Measurements from ENCODE around the gene STXBP6.

Gene STXBP6

DNA sequence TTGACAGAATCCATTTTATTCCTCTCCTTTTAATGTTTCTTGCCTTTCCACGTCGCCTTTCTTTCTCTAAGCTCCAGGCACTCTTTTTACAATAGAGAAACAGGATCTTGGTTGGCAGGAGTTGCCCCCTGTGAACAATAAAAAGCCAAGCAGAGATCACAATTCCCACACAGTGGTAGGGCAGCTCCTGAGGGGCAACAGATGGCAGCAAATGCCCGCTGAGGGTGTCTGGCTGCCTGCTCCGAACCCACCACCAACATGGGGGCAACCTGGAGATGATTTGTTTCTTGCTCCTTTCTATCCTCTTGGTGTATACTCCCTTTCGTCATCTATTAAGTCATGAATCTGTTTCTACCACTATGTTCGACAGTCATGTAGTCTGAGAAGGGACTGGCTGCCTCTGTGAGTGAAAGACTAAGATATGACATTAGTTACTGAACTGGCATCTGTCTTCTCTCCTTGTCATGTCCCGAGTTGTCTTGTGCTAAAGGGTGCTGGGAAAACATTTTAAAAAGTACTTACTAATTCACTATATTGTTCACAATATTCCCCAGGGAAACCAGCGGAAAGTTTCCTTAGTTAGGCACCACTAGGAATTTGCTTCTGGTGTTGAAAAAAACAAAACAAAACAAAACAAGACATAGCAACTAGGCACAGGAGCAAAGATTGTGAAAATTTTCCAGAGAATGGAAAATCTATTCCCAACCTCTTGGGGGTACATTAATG lies 170.1 kb downstream of the STXBP6 start:
- H3K4me3 ChIP-seq (ENCODE audit: low read length): no peak overlapping the region
- no peaks in the 10 kb centered on the region for H3K4me1 ChIP-seq (ENCODE audit: control insufficient read depth, low read depth, low read length)
- no peaks in the 10 kb centered on the region for H3K27me3 ChIP-seq (ENCODE audit: insufficient read depth, low read length, poor library complexity)
- no peak overlapping the region for H3K56ac ChIP-seq (ENCODE audit: low read length)
- no peak overlapping the region for H2AK5ac ChIP-seq (ENCODE audit: low read length)
- H3K4ac ChIP-seq (ENCODE audit: low read depth, low read length): no peak overlapping the region
- H3K36me3 ChIP-seq (ENCODE audit: control insufficient read depth, insufficient read depth, low read length): no peaks in the 10 kb centered on the region
- no peak overlapping the region for H3K27ac ChIP-seq (ENCODE audit: low read depth, low read length)
- no peak overlapping the region for H3K18ac ChIP-seq (ENCODE audit: low read length)
- no peaks in the 10 kb centered on the region for H3K79me1 ChIP-seq (ENCODE audit: low read length)
- no peak overlapping the region for H3K9ac ChIP-seq (ENCODE audit: low read length)
- H4K8ac ChIP-seq (ENCODE audit: low read depth, low read length): no peak overlapping the region
- H2BK15ac ChIP-seq (replicated peaks; ENCODE audit: low read depth): no peak overlapping the region
- DNase-seq: no peak
- H3K79me2 ChIP-seq (ENCODE audit: control insufficient read depth, insufficient read depth, low read length): no peaks in the 10 kb centered on the region
- no peak overlapping the region for H2BK5ac ChIP-seq (ENCODE audit: low read length)
- H3K4me2 ChIP-seq (ENCODE audit: low read length): no peak overlapping the region
- no CpG with 5 or more reads among the region's 8 CpGs for WGBS (ENCODE audit: extremely low coverage, insufficient coverage, low lambda C conversion rate)
- H3K23ac ChIP-seq (ENCODE audit: low read length): no peak overlapping the region
- H2BK120ac ChIP-seq (ENCODE audit: low read depth, low read length): no peak overlapping the region
- H4K5ac ChIP-seq (ENCODE audit: low read length): no peak overlapping the region

GRCh38 chr14:24876996-24877395 lies 173.0 kb downstream of the STXBP6 start:
- no peaks in the 10 kb centered on the region for H3K79me1 ChIP-seq (ENCODE audit: low read length)

DNA sequence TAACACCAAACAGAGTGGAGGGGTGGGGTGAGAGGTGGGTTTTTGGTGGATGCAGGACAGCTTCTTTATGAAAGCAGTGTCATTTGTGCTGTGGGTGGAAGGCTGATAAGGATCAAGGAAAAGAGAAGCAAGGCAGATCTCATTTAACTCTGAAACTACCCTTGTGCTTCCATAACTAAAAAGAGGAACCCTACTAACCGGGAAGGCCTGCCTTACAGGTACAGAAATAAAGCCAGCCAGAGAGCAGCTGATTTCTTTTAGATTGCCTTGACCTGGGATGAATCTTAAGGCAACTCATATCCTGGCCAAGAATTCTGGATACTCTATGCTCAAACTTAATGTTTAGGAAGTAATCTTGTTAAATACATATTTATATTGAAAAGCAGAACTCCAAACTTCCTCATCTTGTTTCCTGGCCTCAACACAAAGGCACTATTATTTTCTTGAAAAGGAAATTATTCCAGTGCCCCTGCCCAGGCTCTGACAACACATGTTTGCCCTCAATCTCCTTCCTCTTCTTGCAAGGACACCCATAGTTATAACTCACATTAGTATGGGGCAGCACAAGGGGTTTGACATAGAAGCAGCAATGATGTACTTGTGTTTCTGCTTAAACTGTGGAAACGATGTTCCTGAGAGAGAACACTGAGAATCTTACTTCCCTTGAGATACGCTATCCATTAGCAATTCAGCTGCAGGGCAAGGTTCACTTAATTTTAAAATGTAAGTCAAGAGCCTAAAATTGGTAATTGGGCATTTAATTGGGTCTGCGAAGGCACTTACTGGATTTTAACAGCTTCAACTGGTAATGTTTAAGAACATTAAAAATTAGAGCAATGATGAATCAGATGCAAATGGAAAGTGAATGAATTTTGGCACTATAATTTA lies 173.7 kb downstream of the STXBP6 start:
- WGBS (ENCODE audit: extremely low coverage, insufficient coverage, low lambda C conversion rate): no CpG with 5 or more reads among the region's 4 CpGs
- H2AK5ac ChIP-seq (ENCODE audit: low read length): no peak overlapping the region
- no peak overlapping the region for H2BK5ac ChIP-seq (ENCODE audit: low read length)
- DNase-seq: no peak
- no peak overlapping the region for H3K4me3 ChIP-seq (ENCODE audit: low read length)
- no peaks in the 10 kb centered on the region for H3K27me3 ChIP-seq (ENCODE audit: insufficient read depth, low read length, poor library complexity)
- H3K4me2 ChIP-seq (ENCODE audit: low read length): no peak overlapping the region
- H3K27ac ChIP-seq (ENCODE audit: low read depth, low read length): no peak overlapping the region
- H3K4ac ChIP-seq (ENCODE audit: low read depth, low read length): no peak overlapping the region
- no peak overlapping the region for H3K56ac ChIP-seq (ENCODE audit: low read length)
- no peak overlapping the region for H4K8ac ChIP-seq (ENCODE audit: low read depth, low read length)
- H3K9ac ChIP-seq (ENCODE audit: low read length): no peak overlapping the region
- no peak overlapping the region for H3K23ac ChIP-seq (ENCODE audit: low read length)
- no peak overlapping the region for H2BK15ac ChIP-seq (replicated peaks; ENCODE audit: low read depth)
- no peaks in the 10 kb centered on the region for H3K4me1 ChIP-seq (ENCODE audit: control insufficient read depth, low read depth, low read length)
- H4K5ac ChIP-seq (ENCODE audit: low read length): no peak overlapping the region
- H3K18ac ChIP-seq (ENCODE audit: low read length): no peak overlapping the region
- H3K79me2 ChIP-seq (ENCODE audit: control insufficient read depth, insufficient read depth, low read length): no peaks in the 10 kb centered on the region
- no peak overlapping the region for H2BK120ac ChIP-seq (ENCODE audit: low read depth, low read length)
- H3K79me1 ChIP-seq (ENCODE audit: low read length): no peaks in the 10 kb centered on the region
- no peaks in the 10 kb centered on the region for H3K36me3 ChIP-seq (ENCODE audit: control insufficient read depth, insufficient read depth, low read length)

More at GRCh38 chr14:24876996-24877395, 173.0 kb downstream of the STXBP6 start:
- Histone ChIP-seq H2BK120ac (ENCODE audit: low read depth, low read length) (no peak overlapping the region), H3K4me3 (ENCODE audit: low read length) (no peak overlapping the region), H2BK5ac (ENCODE audit: low read length) (no peak overlapping the region), H2AK5ac (ENCODE audit: low read length) (no peak overlapping the region), H3K56ac (ENCODE audit: low read length) (no peak overlapping the region), H2BK15ac (replicated peaks; ENCODE audit: low read depth) (no peak overlapping the region), H3K4me2 (ENCODE audit: low read length) (no peak overlapping the region), H3K27me3 (ENCODE audit: insufficient read depth, low read length, poor library complexity) (no peaks in the 10 kb centered on the region), H3K4ac (ENCODE audit: low read depth, low read length) (no peak overlapping the region), H4K8ac (ENCODE audit: low read depth, low read length) (no peak overlapping the region), H3K9ac (ENCODE audit: low read length) (no peak overlapping the region), H3K27ac (ENCODE audit: low read depth, low read length) (no peak overlapping the region), H4K5ac (ENCODE audit: low read length) (no peak overlapping the region), H3K79me2 (ENCODE audit: control insufficient read depth, insufficient read depth, low read length) (no peaks in the 10 kb centered on the region), H3K18ac (ENCODE audit: low read length) (no peak overlapping the region), H3K23ac (ENCODE audit: low read length) (no peak overlapping the region), H3K36me3 (ENCODE audit: control insufficient read depth, insufficient read depth, low read length) (no peaks in the 10 kb centered on the region), H3K4me1 (ENCODE audit: control insufficient read depth, low read depth, low read length) (no peaks in the 10 kb centered on the region)
- no CpG with 5 or more reads among the region's 1 CpG for WGBS (ENCODE audit: extremely low coverage, insufficient coverage, low lambda C conversion rate)
- no peak for DNase-seq

GRCh38 chr14:24875203-24875838 lies 174.6 kb downstream of the STXBP6 start:
- H3K18ac ChIP-seq (ENCODE audit: low read length): no peak overlapping the region
- H3K79me1 ChIP-seq (ENCODE audit: low read length): no peaks in the 10 kb centered on the region
- H4K8ac ChIP-seq (ENCODE audit: low read depth, low read length): no peak overlapping the region
- H3K4me2 ChIP-seq (ENCODE audit: low read length): no peak overlapping the region
- DNase-seq: no peak
- H2BK15ac ChIP-seq (replicated peaks; ENCODE audit: low read depth): no peak overlapping the region
- no peaks in the 10 kb centered on the region for H3K36me3 ChIP-seq (ENCODE audit: control insufficient read depth, insufficient read depth, low read length)
- no CpG with 5 or more reads among the region's 4 CpGs for WGBS (ENCODE audit: extremely low coverage, insufficient coverage, low lambda C conversion rate)
- H3K4me3 ChIP-seq (ENCODE audit: low read length): no peak overlapping the region
- H2BK5ac ChIP-seq (ENCODE audit: low read length): no peak overlapping the region
- H3K4me1 ChIP-seq (ENCODE audit: control insufficient read depth, low read depth, low read length): no peaks in the 10 kb centered on the region
- no peak overlapping the region for H2AK5ac ChIP-seq (ENCODE audit: low read length)
- H3K79me2 ChIP-seq (ENCODE audit: control insufficient read depth, insufficient read depth, low read length): no peaks in the 10 kb centered on the region
- no peak overlapping the region for H2BK120ac ChIP-seq (ENCODE audit: low read depth, low read length)
- no peak overlapping the region for H4K5ac ChIP-seq (ENCODE audit: low read length)
- H3K27me3 ChIP-seq (ENCODE audit: insufficient read depth, low read length, poor library complexity): no peaks in the 10 kb centered on the region
- H3K23ac ChIP-seq (ENCODE audit: low read length): no peak overlapping the region
- H3K56ac ChIP-seq (ENCODE audit: low read length): no peak overlapping the region
- no peak overlapping the region for H3K4ac ChIP-seq (ENCODE audit: low read depth, low read length)
- no peak overlapping the region for H3K27ac ChIP-seq (ENCODE audit: low read depth, low read length)
- no peak overlapping the region for H3K9ac ChIP-seq (ENCODE audit: low read length)

DNA sequence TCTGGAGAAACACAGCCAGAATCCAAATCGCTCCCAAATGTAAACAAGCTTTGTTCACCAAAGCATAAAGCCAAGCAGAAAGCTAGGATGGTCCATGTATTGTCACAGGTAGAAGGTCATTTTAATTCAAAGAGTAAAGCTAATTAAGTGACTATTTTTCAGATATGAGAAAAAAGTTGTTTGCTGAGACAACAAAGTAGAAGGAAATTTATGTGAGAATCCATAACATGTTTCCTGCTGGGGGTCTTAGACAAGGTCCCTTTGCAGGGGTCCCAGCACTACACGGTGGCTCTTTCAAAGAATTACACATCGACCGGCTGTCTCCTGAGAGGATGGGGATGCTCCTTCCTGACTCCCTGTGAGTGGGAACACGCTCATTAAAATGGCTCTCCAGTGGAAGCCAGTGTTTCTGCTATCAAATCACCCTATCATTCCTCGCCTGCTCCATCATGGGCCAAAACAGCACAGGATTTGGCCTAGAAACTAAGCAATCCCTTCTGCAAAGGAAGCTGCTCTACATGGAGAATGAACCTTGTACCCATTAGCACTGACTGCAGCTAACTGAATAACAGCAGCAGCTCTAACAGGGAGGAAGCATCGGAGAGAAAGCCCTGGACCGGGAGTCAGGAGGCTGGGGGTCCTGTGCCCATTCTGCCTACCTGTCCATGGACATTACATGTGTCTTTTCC lies 175.3 kb downstream of the STXBP6 start:
- no peaks in the 10 kb centered on the region for H3K36me3 ChIP-seq (ENCODE audit: control insufficient read depth, insufficient read depth, low read length)
- H3K27me3 ChIP-seq (ENCODE audit: insufficient read depth, low read length, poor library complexity): no peaks in the 10 kb centered on the region
- no peak for DNase-seq
- no peak overlapping the region for H2BK5ac ChIP-seq (ENCODE audit: low read length)
- H2AK5ac ChIP-seq (ENCODE audit: low read length): no peak overlapping the region
- no peaks in the 10 kb centered on the region for H3K4me1 ChIP-seq (ENCODE audit: control insufficient read depth, low read depth, low read length)
- no peak overlapping the region for H3K4ac ChIP-seq (ENCODE audit: low read depth, low read length)
- no peak overlapping the region for H3K18ac ChIP-seq (ENCODE audit: low read length)
- H4K8ac ChIP-seq (ENCODE audit: low read depth, low read length): no peak overlapping the region
- H3K79me2 ChIP-seq (ENCODE audit: control insufficient read depth, insufficient read depth, low read length): no peaks in the 10 kb centered on the region
- H3K4me3 ChIP-seq (ENCODE audit: low read length): no peak overlapping the region
- H3K27ac ChIP-seq (ENCODE audit: low read depth, low read length): no peak overlapping the region
- H3K23ac ChIP-seq (ENCODE audit: low read length): no peak overlapping the region
- no peak overlapping the region for H3K4me2 ChIP-seq (ENCODE audit: low read length)
- WGBS (ENCODE audit: extremely low coverage, insufficient coverage, low lambda C conversion rate): no CpG with 5 or more reads among the region's 8 CpGs
- H3K79me1 ChIP-seq (ENCODE audit: low read length): no peaks in the 10 kb centered on the region
- H2BK15ac ChIP-seq (replicated peaks; ENCODE audit: low read depth): no peak overlapping the region
- no peak overlapping the region for H3K56ac ChIP-seq (ENCODE audit: low read length)
- H3K9ac ChIP-seq (ENCODE audit: low read length): no peak overlapping the region
- H4K5ac ChIP-seq (ENCODE audit: low read length): no peak overlapping the region
- H2BK120ac ChIP-seq (ENCODE audit: low read depth, low read length): no peak overlapping the region

All from mesendoderm (in vitro differentiated cells).